ENCODE results near the gene ARSG. TPM values are rescaled to one million over a fixed set of nuclear protein-coding genes. Genes with fewer than 3 reads are reported as not detected.

Gene ARSG
- total RNA-seq, 1 experiment from 2014 or later, result 7.9 TPM

- no peak for TF ChIP-seq FOXP1 (CRISPR knock-in tag; IDR thresholded peaks at IDR 0.05; ENCODE audit: borderline replicate concordance)
- TF ChIP-seq TCF7 (CRISPR knock-in tag; IDR thresholded peaks at IDR 0.05; ENCODE audit: low read depth), result no peak
- TF ChIP-seq NFE2L1 (CRISPR knock-in tag; IDR thresholded peaks at IDR 0.05), result no peak
- no peak for TF ChIP-seq USF2 (CRISPR knock-in tag; IDR thresholded peaks at IDR 0.05)
- TF ChIP-seq E2F1 (CRISPR knock-in tag; IDR thresholded peaks at IDR 0.05), result no peak
- TF ChIP-seq PREB (CRISPR knock-in tag; IDR thresholded peaks at IDR 0.05; ENCODE audit: borderline replicate concordance), result no peak
- TF ChIP-seq HMGXB4 (CRISPR knock-in tag; IDR thresholded peaks at IDR 0.05), result no peak
- no peak overlapping the region for H3K27ac Mint-ChIP-seq
- H3K4me3 Mint-ChIP-seq, result no peak overlapping the region
- ATAC-seq (no peak), DNase-seq (ENCODE audit: low spot score) (no peak)
- H3K36me3 Mint-ChIP-seq, result no peaks in the 10 kb centered on the region
- CTCF ChIA-PET, result no interaction called here
- H3K4me1 Mint-ChIP-seq, result peaks cover 6% of the 10 kb centered on the region
- POLR2A ChIA-PET, result no interaction called here
- no peaks in the 10 kb centered on the region for H3K27me3 Mint-ChIP-seq (ENCODE audit: low read depth)
- no peaks in the 10 kb centered on the region for H3K9me3 Mint-ChIP-seq
Measured at GRCh38 chr17:68365469-68365868, 74.2 kb downstream of the ARSG start.

GRCh38 chr17:68368387-68368786, 77.1 kb downstream of the ARSG start:
- no peak for DNase-seq (ENCODE audit: low spot score)

More at GRCh38 chr17:68368387-68368786, 77.1 kb downstream of the ARSG start:
- no peak for TF ChIP-seq ZNF512 (CRISPR knock-in tag; IDR thresholded peaks at IDR 0.05; ENCODE audit: borderline replicate concordance)
- no peak for TF ChIP-seq NFE2L1 (CRISPR knock-in tag; IDR thresholded peaks at IDR 0.05)
- TF ChIP-seq STAT6 (CRISPR knock-in tag; conservative IDR thresholded peaks at IDR 0.05; ENCODE audit: low read depth), result no peak
- TF ChIP-seq KAT7 (CRISPR knock-in tag; IDR thresholded peaks at IDR 0.05; ENCODE audit: borderline replicate concordance), result no peak
- no peak for TF ChIP-seq ZSCAN18 (CRISPR knock-in tag; IDR thresholded peaks at IDR 0.05)
- no peak for TF ChIP-seq ZNF121 (CRISPR knock-in tag; IDR thresholded peaks at IDR 0.05)
- H3K4me1 Mint-ChIP-seq, result peaks cover 3% of the 10 kb centered on the region
- H3K9me3 Mint-ChIP-seq, result no peaks in the 10 kb centered on the region
- peaks cover 2% of the 10 kb centered on the region; the same call in 1 of the 2 replicates for H3K36me3 Mint-ChIP-seq
- CTCF ChIA-PET, result interaction anchor here (1.6 kb wide), 1 partner anchor 30 kb away, joined by 11 read pairs; no protein-coding TSS in a partner anchor
- ATAC-seq, result 0 out of 2 replicates have a peak, but pooled peaks have one; percentile 36
- no peaks in the 10 kb centered on the region for H3K27me3 Mint-ChIP-seq (ENCODE audit: low read depth)
- POLR2A ChIA-PET, result interaction anchor here (0.6 kb wide), 1 partner anchor 9 kb away, joined by 7 read pairs; no protein-coding TSS in a partner anchor
- H3K27ac Mint-ChIP-seq, result no peak overlapping the region
- no peak overlapping the region for H3K4me3 Mint-ChIP-seq
